Naive thymus-derived CD8-positive, alpha-beta T cell (primary cell): ENCODE data around the gene CTCF. TPM values are rescaled to one million over a fixed set of nuclear protein-coding genes. Genes with fewer than 3 reads are reported as not detected.
A peak's percentile ranks its signal among the peaks of the same experiment; 100 is the strongest.

Experiments used
- ATAC-seq, 2 donors: fragments of 150-1000 bp; cut with Tn5 transposase in 1 of 2; sonication (Bioruptor Pico), chemical (Tn5 transposase) in 1 of 2; 1 replicate in 1 of 2; 2 replicates in 1 of 2; pipeline ENCODE4 v1.10.0; 2021; ENCODE audit warnings: mild to moderate bottlenecking in 2 of 2, moderate library complexity in 2 of 2
- POLR2A ChIA-PET: fragments of 350-600 bp; sonication (Branson Sonifier 250); formaldehyde crosslinking; loops from one replicate; lab custom pipeline; 2021; ENCODE audit warnings: antibody characterized with exemption; lab: Charles Lee
- DNase-seq, 10 donors: peaks; one replicate each; pipeline versions ENCODE4 v3.0.0 to v3.0.0-alpha.2; 2020 to 2022
- H3K27ac Mint-ChIP-seq, 10 donors: one replicate each; pipeline ENCODE4 v1.8.0; 2020 to 2022; ENCODE audit warnings: mild to moderate bottlenecking in 10 of 10, mixed read lengths in 10 of 10, moderate library complexity in 4 of 10, inconsistent platforms in 1 of 10
- H3K27me3 Mint-ChIP-seq, 5 donors: one replicate each; pipeline ENCODE4 v1.8.0; 2021 to 2022; ENCODE audit warnings: mixed read lengths in 5 of 5
- H3K36me3 Mint-ChIP-seq, 3 donors: one replicate each; pipeline ENCODE4 v1.8.0; 2020 to 2022; ENCODE audit warnings: mixed read lengths in 3 of 3, mild to moderate bottlenecking in 2 of 3, inconsistent platforms in 1 of 3
- H3K4me1 Mint-ChIP-seq, 4 donors: one replicate each; pipeline ENCODE4 v1.8.0; 2021 to 2022; ENCODE audit warnings: mixed read lengths in 4 of 4
- H3K4me3 Mint-ChIP-seq, 10 donors: one replicate each; pipeline ENCODE4 v1.8.0; 2020 to 2022; ENCODE audit warnings: mild to moderate bottlenecking in 10 of 10, mixed read lengths in 10 of 10, moderate library complexity in 6 of 10, inconsistent platforms in 1 of 10
- H3K9me3 Mint-ChIP-seq, 9 donors: one replicate each; pipeline ENCODE4 v1.8.0; 2020 to 2022; ENCODE audit warnings: mixed read lengths in 9 of 9, mild to moderate bottlenecking in 3 of 9, inconsistent platforms in 1 of 9, moderate library complexity in 1 of 9
- polyA plus RNA-seq, 3 donors: library from polyadenylated mRNA; unstranded; fragments of 300-500 nt; fragmentation: Illumina TruSeq; gene quantifications; one replicate each; pipeline ENCODE4 v1.2.3, GENCODE V29; 2021
- total RNA-seq, 8 experiments: library from RNA in 2 of 8; stranded (reverse) in 2 of 8; gene quantifications; one replicate each; pipeline ENCODE4 v1.2.3 and lab custom pipeline; 2021 to 2026

Gene CTCF
- total and polyA plus RNA-seq, 5 experiments from 2014 or later: 37.1 to 67.6 (median 61.1) TPM

- peak overlapping the region in 2 of 10 donors; percentile 19 to 56 for H3K4me3 Mint-ChIP-seq
- DNase-seq (no peak), ATAC-seq (no peak)
- peaks cover 12 to 41% (median 25%) of the 10 kb centered on the region in 4 donors for H3K4me1 Mint-ChIP-seq
- H3K9me3 Mint-ChIP-seq: no peaks in the 10 kb centered on the region
- no peaks in the 10 kb centered on the region for H3K27me3 Mint-ChIP-seq
- H3K27ac Mint-ChIP-seq: peak overlapping the region in 2 of 10 donors; percentile 22 to 45
- peaks cover 0 to 39% (median 4%) of the 10 kb centered on the region in 3 donors for H3K36me3 Mint-ChIP-seq
- POLR2A ChIA-PET: interaction anchor here (0.9 to 7.2 kb wide), 5 partner anchors 11 to 111 kb away, joined by 3 to 125 read pairs (median 82); partner anchors contain the start of genes ACD, CTCF and PARD6A
Observed at GRCh38 chr16:67648088-67648763, 85.9 kb downstream of the CTCF start.

DNA sequence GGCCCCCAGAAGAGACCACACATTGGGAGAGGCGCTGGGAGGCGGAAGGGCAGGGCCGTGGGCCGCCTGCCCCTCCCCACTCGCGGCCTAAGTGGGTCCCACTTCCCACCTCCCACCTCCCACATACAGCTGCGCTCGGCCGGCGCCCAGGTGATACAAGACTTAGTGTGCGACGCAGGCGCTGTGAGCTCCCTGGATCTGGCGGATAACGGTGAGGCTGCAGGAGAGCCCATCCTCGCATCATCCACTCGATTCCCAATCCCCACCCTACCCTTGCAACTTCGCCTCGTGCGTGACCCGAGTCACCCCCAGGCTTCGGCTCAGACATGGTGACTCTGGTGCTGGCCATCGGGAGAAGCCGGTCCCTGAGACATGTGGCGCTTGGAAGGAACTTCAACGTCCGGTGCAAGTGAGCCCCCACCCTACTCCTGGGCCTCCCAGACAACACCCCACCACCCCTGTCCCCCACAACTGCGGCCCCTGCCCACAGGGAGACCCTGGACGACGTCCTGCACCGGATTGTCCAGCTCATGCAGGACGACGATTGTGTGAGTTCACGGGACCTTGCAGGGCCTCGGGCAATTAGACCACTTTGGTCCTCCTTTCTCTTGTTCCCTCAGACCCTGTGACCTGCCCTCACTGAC is 86.6 kb downstream of the CTCF start:
- H3K27ac Mint-ChIP-seq: peak overlapping the region in 3 of 10 donors; percentile 12 to 59 (median 45)
- no peak for DNase-seq

GRCh38 chr16:67649494-67649931 is 87.2 kb downstream of the CTCF start:
- POLR2A ChIA-PET: interaction anchor here (6.5 kb wide), 1 partner anchor 9 kb away, joined by 82 read pairs; the partner anchor contains the start of genes ACD and PARD6A
- DNase-seq (no peak), ATAC-seq (no peak)
- no peaks in the 10 kb centered on the region for H3K9me3 Mint-ChIP-seq
- no peak overlapping the region for H3K4me3 Mint-ChIP-seq
- no peaks in the 10 kb centered on the region for H3K27me3 Mint-ChIP-seq
- peaks cover 0 to 42% (median 4%) of the 10 kb centered on the region in 3 donors for H3K36me3 Mint-ChIP-seq
- peaks cover 10 to 37% (median 22%) of the 10 kb centered on the region in 4 donors for H3K4me1 Mint-ChIP-seq
- H3K27ac Mint-ChIP-seq: peak overlapping the region in 3 of 10 donors; percentile 17 to 59 (median 28)

More for the DNA sequence above, 86.6 kb downstream of the CTCF start:
- H3K36me3 Mint-ChIP-seq: peaks cover 0 to 39% (median 4%) of the 10 kb centered on the region in 3 donors
- no peak for ATAC-seq
- no peaks in the 10 kb centered on the region for H3K9me3 Mint-ChIP-seq
- H3K4me1 Mint-ChIP-seq: peaks cover 12 to 41% (median 25%) of the 10 kb centered on the region in 4 donors
- peak overlapping the region in 2 of 10 donors; percentile 19 to 56 for H3K4me3 Mint-ChIP-seq
- no peaks in the 10 kb centered on the region for H3K27me3 Mint-ChIP-seq
- POLR2A ChIA-PET: interaction anchor here (0.9 to 6.5 kb wide), 2 partner anchors 10 to 15 kb away, joined by 5 to 82 read pairs; partner anchors contain the start of genes ACD and PARD6A

DNA sequence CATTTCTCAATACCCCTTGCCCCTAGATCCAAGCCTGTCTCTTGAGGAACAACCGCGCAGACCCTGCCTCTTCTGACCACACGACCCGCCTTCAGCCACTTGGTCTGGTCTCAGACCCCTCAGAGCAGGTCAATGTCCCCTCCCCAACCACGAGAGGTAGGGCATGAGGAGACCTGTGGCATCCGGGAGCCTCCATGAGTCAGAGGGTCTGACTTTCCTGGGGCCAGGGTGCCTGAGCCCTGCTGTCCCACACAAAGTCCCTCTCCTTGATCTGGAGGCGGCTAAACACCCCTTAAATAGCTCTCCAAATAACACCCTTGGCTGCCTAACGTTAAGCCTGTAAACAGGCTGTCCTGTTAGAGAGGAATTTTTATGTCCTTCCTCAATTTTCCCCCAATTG is 87.7 kb downstream of the CTCF start:
- Mint-ChIP-seq H3K36me3 (peaks cover 0 to 47% (median 4%) of the 10 kb centered on the region in 3 donors), H3K4me1 (peaks cover 9 to 34% (median 22%) of the 10 kb centered on the region in 4 donors), H3K4me3 (peak overlapping the region in 2 of 10 donors; percentile 39 to 59), H3K27ac (peak overlapping the region in 8 of 10 donors; percentile 19 to 85 (median 44)), H3K9me3 (no peaks in the 10 kb centered on the region), H3K27me3 (no peaks in the 10 kb centered on the region)
- POLR2A ChIA-PET: no interaction called here
- no peak for ATAC-seq
- DNase-seq: no peak

GRCh38 chr16:67651039-67651438 is 88.7 kb downstream of the CTCF start:
- POLR2A ChIA-PET: interaction anchor here (1.2 to 1.4 kb wide), 3 partner anchors 9 to 103 kb away, joined by 5 to 7 read pairs (median 6); partner anchors contain the start of gene ACD
- Mint-ChIP-seq H3K27ac (peak overlapping the region in 7 of 10 donors; percentile 10 to 85 (median 78)), H3K36me3 (peaks cover 0 to 56% (median 10%) of the 10 kb centered on the region in 3 donors), H3K27me3 (no peaks in the 10 kb centered on the region), H3K4me1 (peaks cover 7 to 34% (median 22%) of the 10 kb centered on the region in 4 donors), H3K9me3 (no peaks in the 10 kb centered on the region), H3K4me3 (no peak overlapping the region)
- DNase-seq (no peak), ATAC-seq (no peak)

GRCh38 chr16:67651847-67652246 is 89.5 kb downstream of the CTCF start:
- Mint-ChIP-seq H3K36me3 (peaks cover 0 to 57% (median 10%) of the 10 kb centered on the region in 3 donors), H3K4me3 (no peak overlapping the region), H3K9me3 (no peaks in the 10 kb centered on the region), H3K4me1 (peaks cover 4 to 30% (median 19%) of the 10 kb centered on the region in 4 donors), H3K27ac (peak overlapping the region in 8 of 10 donors; percentile 31 to 84 (median 56)), H3K27me3 (no peaks in the 10 kb centered on the region)
- no peak for ATAC-seq
- no peak for DNase-seq
- POLR2A ChIA-PET: interaction anchor here (1.3 to 1.4 kb wide), 2 partner anchors 13 to 104 kb away, joined by 5 to 7 read pairs; no protein-coding TSS in a partner anchor

DNA sequence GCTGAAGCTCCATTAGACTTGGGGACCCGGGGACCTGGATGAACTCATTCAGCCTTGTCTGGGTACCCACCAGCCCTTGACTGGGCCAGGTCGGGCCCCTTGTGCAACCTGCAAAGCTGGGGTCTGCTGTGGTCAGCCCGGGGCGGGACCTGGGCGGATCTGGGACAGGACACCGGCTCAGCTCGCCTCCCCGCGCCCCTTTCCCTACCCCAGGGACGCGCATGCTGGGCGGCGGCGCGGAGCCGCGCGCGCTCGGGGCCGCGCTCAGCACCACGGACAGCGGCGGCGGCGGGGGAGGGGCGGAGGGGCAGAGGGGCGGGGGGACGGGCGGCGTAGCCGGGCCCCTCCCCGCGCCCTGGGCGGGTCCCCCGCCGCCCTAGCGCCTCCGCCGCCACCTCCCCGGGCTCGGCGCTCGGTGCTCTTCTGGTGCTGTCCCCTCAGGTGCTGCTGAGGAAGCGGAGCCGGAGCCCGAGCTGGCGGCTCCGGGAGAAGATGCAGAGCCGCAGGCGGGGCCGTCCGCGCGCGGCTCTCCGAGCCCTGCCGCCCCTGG is 90.3 kb downstream of the CTCF start:
- H3K4me1 Mint-ChIP-seq: peaks cover 7 to 28% (median 17%) of the 10 kb centered on the region in 4 donors
- H3K36me3 Mint-ChIP-seq: peaks cover 0 to 53% (median 10%) of the 10 kb centered on the region in 3 donors
- no peaks in the 10 kb centered on the region for H3K9me3 Mint-ChIP-seq
- H3K27ac Mint-ChIP-seq: peak overlapping the region in 1 of 10 donors; percentile 71
- DNase-seq: no peak
- no peak overlapping the region for H3K4me3 Mint-ChIP-seq
- no peaks in the 10 kb centered on the region for H3K27me3 Mint-ChIP-seq
- POLR2A ChIA-PET: interaction anchor here (1.4 kb wide), 1 partner anchor 13 kb away, joined by 7 read pairs; no protein-coding TSS in a partner anchor
- ATAC-seq: no peak

- H3K36me3 Mint-ChIP-seq: peaks cover 0 to 57% (median 10%) of the 10 kb centered on the region in 3 donors
- no peaks in the 10 kb centered on the region for H3K27me3 Mint-ChIP-seq
- no peak overlapping the region for H3K27ac Mint-ChIP-seq
- DNase-seq (no peak), ATAC-seq (no peak)
- POLR2A ChIA-PET: no interaction called here
- no peaks in the 10 kb centered on the region for H3K9me3 Mint-ChIP-seq
- H3K4me1 Mint-ChIP-seq: peaks cover 7 to 34% (median 17%) of the 10 kb centered on the region in 4 donors
- H3K4me3 Mint-ChIP-seq: no peak overlapping the region
Observed at GRCh38 chr16:67653128-67653788, 90.9 kb downstream of the CTCF start.

DNA sequence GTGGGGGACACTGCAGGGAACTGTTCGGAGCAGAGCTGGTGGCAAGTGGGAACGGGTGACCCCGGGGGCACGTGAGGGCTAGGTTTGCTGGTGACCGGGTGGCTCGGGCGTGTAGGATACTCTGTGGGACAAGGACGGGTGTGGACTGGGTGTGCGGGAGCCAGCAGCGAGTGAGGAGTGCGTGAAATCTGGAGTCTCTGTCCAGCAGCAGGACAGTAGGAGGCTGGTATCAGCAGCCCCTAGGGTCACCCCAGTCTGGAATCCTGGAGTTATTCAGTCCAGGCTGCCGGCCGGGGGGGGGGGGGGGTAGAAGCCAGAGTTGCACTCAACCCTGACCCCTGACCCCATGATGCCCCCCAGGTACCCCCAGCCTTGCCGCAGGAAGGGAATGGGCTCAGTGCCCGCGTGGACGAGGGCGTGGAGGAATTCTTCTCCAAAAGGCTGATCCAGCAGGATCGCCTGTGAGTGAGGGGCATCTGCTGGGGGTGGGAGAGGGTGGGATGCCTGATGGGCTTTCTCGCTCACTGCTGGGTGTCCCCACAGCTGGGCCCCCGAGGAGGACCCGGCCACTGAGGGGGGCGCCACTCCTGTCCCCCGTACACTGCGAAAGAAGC is 91.6 kb downstream of the CTCF start:
- ATAC-seq: no peak
- Mint-ChIP-seq H3K27me3 (no peaks in the 10 kb centered on the region), H3K27ac (peak overlapping the region in 3 of 10 donors; percentile 5 to 47 (median 11)), H3K4me3 (no peak overlapping the region), H3K36me3 (peaks cover 0 to 51% (median 10%) of the 10 kb centered on the region in 3 donors), H3K9me3 (no peaks in the 10 kb centered on the region), H3K4me1 (peaks cover 10 to 37% (median 19%) of the 10 kb centered on the region in 4 donors)
- POLR2A ChIA-PET: no interaction called here
- DNase-seq: peak in 1 of 10 donors; percentile 55

DNA sequence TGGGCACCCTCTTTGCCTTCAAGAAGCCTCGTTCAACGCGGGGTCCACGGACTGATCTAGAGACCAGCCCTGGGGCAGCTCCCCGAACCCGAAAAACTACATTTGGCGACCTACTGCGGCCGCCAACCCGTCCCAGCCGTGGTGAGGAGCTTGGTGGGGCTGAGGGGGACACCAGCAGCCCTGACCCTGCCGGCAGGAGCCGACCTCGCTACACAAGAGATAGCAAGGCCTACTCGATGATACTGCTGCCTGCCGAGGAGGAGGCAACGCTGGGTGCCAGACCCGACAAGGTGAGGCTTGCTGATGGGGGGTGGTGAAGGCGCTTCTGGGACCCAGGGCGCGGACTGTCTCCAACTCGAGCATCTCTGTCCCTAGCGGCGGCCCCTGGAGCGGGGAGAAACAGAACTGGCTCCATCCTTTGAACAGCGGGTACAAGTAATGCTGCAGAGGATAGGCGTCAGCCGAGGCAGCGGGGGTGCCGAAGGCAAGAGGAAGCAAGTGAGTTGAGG is 92.1 kb downstream of the CTCF start:
- peaks cover 0 to 46% (median 10%) of the 10 kb centered on the region in 3 donors for H3K36me3 Mint-ChIP-seq
- peak overlapping the region in 1 of 10 donors; percentile 11 for H3K27ac Mint-ChIP-seq
- H3K4me1 Mint-ChIP-seq: peaks cover 13 to 43% (median 23%) of the 10 kb centered on the region in 4 donors
- no peak overlapping the region for H3K4me3 Mint-ChIP-seq
- H3K27me3 Mint-ChIP-seq: no peaks in the 10 kb centered on the region
- POLR2A ChIA-PET: no interaction called here
- H3K9me3 Mint-ChIP-seq: no peaks in the 10 kb centered on the region
- ATAC-seq (no peak), DNase-seq (no peak)

DNA sequence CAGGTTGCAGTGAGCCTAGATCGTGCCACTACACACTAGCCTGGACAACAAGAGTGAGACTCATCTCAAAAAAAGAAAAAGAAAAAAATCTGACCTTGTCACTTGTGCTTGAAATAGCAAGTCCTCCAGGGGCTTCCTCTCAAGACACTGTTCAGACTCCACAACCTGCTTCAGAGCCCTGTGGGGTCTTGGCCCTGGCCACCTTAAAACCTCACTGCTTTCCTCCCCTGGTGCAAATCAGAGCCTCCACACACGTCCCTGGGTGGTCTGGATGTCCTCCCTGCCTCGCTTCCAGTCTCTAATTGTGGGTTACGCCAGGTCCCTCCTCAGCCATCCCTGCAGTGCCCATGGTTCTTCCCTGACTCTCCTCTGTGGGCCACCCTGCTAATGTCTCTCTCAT is 93.0 kb downstream of the CTCF start:
- ATAC-seq (no peak), DNase-seq (no peak)
- Mint-ChIP-seq H3K36me3 (peaks cover 0 to 39% (median 9%) of the 10 kb centered on the region in 3 donors), H3K4me3 (peak overlapping the region in 1 of 10 donors; percentile 47), H3K27ac (peak overlapping the region in 9 of 10 donors; percentile 0 to 87 (median 70)), H3K9me3 (no peaks in the 10 kb centered on the region), H3K4me1 (peaks cover 10 to 44% (median 24%) of the 10 kb centered on the region in 4 donors), H3K27me3 (no peaks in the 10 kb centered on the region)
- POLR2A ChIA-PET: interaction anchor here (1.4 to 6.6 kb wide), 2 partner anchors 9 to 134 kb away, joined by 3 to 82 read pairs; partner anchors contain the start of gene CARMIL2
